AG10803 (cell line): ENCODE data around the gene HS3ST3A1.
"Not testable (repeated sequence)": the region's sequence is repeated elsewhere in the genome, so short reads cannot be mapped to it uniquely, and the experiment has no call there.

Experiments
- DNase-seq: peaks from one replicate; pipeline ENCODE4 v3.0.0; 2010; ENCODE audit warnings: low read depth
- H3K4me3 ChIP-seq: 2 replicates; pipeline ENCODE4 v1.5.1; 2011; ENCODE audit warnings: mild to moderate bottlenecking, low read length, control low read depth
- TF ChIP-seq, protein P1 (sequence below): conservative IDR thresholded peaks from 2 replicates; pipeline ENCODE4 v1.5.1; 2011; ENCODE audit warnings: mild to moderate bottlenecking, low read length, control low read depth, inconsistent platforms

The HS3ST3A1 gene

GRCh38 chr17:13509527-13509926, 92.2 kb downstream of the HS3ST3A1 start:
- DNase-seq, result no peak
- no peak overlapping the region for H3K4me3 ChIP-seq
- TF ChIP-seq, protein P1, sequence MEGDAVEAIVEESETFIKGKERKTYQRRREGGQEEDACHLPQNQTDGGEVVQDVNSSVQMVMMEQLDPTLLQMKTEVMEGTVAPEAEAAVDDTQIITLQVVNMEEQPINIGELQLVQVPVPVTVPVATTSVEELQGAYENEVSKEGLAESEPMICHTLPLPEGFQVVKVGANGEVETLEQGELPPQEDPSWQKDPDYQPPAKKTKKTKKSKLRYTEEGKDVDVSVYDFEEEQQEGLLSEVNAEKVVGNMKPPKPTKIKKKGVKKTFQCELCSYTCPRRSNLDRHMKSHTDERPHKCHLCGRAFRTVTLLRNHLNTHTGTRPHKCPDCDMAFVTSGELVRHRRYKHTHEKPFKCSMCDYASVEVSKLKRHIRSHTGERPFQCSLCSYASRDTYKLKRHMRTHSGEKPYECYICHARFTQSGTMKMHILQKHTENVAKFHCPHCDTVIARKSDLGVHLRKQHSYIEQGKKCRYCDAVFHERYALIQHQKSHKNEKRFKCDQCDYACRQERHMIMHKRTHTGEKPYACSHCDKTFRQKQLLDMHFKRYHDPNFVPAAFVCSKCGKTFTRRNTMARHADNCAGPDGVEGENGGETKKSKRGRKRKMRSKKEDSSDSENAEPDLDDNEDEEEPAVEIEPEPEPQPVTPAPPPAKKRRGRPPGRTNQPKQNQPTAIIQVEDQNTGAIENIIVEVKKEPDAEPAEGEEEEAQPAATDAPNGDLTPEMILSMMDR, result no peak

DNA sequence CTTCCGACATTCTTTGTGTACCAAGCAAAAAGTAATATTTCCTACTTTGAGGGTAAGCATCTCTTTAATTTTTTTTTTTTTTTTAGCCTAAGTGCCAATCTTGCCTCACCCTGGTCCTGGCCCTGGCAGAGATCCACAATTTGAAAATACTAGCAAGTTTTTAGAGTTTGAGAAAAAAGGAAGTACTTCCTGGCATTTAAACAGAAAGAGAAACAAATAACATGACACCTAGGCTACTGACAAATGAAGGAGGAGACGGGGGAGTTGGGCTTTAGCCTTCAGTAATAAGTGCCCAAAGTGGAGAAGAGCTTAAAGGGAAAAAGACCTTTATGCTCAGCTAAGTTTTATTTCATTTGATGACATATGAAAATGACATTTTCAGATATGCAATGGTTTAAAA, 92.8 kb downstream of the HS3ST3A1 start:
- TF ChIP-seq, protein P1, result no peak
- no peak overlapping the region for H3K4me3 ChIP-seq
- DNase-seq, result peak; percentile 39

- H3K4me3 ChIP-seq, result no peak overlapping the region
- TF ChIP-seq, protein P1, result no peak
- DNase-seq, result no peak
Measured at GRCh38 chr17:13503526-13503925, 98.2 kb downstream of the HS3ST3A1 start.

DNA sequence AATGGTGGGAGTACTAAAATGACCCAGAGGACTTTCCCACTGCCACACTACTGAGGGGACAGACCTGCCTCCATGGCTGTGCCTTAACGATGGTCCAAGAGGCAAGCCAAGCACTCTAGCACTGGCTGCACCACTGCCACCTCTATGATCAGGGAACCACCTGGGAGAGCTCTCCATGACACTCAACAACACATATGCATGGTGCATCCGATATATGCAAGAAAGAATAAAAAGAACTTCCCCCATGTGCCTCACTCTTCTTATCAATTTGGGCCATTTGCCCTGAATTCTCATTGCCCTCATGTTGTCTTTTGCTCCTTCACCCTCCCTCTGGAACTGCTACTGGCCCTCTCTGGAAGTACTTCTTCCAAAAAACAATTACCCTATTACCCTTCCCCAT, 99.5 kb downstream of the HS3ST3A1 start:
- H3K4me3 ChIP-seq, result no peak overlapping the region
- no peak for DNase-seq
- TF ChIP-seq, protein P1, result no peak

DNA sequence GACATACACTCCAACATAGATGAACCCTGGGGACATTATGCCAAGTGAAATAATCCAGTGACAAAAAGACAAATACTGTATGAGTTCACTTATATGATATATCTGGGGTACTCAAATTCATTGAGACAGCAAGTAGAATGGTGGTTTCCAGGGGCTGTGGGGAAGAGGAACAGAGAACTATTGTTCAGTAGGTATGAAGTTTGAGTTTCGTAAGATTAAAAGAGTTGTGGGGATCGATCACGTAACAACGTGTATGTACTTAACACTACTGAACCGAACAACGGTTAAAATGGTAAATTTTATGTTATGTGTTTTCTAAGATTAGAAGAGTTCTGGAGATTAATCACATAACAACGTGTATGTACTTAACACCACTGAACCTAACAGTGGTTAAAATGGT, 100.8 kb downstream of the HS3ST3A1 start:
- DNase-seq, result no peak
- H3K4me3 ChIP-seq, result no peak overlapping the region
- TF ChIP-seq, protein P1, result no peak

DNA sequence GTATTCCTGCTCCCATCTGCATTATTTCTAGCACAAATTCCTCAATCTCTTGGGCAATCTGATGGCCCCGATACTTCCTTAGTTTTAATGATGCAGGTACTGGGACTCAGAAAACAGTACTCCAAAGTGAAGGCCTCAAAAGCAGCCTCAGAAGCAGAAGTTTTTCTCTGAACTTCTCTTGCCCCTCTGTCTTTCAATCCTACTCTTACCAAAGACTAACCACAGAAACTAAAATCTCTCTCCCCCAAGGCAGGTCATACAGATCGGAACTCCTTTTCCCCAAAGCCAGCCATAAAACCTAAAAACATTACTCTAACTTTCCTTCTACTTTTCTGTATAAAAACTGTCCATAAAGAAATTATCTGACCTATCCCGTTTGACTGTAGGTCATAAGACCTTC, 103.5 kb downstream of the HS3ST3A1 start:
- H3K4me3 ChIP-seq, result no peak overlapping the region
- DNase-seq, result no peak
- TF ChIP-seq, protein P1, result no peak

DNA sequence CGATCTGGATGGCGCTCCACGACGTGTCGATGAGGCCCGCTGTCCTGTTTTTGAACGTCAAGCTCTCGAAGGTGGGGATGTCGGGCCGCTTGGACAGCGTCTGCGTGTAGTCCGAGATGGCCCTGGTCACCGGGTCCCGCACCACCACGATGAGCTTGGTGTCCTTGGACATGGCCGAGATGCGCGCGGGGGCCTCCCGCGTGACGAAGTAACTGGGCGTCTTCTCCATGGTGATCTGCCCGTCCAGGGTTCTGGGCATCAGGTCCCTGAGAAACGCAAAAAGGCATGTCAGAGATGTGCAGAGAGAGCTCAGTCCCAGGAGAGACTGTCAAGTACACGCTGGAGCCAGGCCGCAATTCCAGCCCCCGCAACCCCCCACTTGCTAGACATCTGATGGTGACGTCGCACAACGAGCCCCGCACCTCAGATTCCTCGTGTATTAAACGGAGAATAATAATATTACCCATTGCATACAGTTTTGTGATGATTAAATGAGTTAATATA, 105.1 kb downstream of the HS3ST3A1 start:
- DNase-seq, H3K4me3 ChIP-seq: not testable (repeated sequence)

GRCh38 chr17:13495423-13495822, 106.3 kb downstream of the HS3ST3A1 start:
- TF ChIP-seq, protein P1, result no peak
- H3K4me3 ChIP-seq, result no peak overlapping the region
- DNase-seq, result no peak
